Osteoblast (primary cell): Measurements from ENCODE around the gene MAP1A. TPM values are rescaled to one million over a fixed set of nuclear protein-coding genes. Genes with fewer than 3 reads are reported as not detected.
A peak's percentile ranks its signal among the peaks of the same experiment; 100 is the strongest.

Experiments
- DNase-seq: peaks from one replicate; pipeline ENCODE4 v3.0.0; 2011; ENCODE audit warnings: low spot score, mixed read lengths; ENCODE audit not compliant: insufficient read length; ENCODE audit errors: missing footprints
- H2AFZ ChIP-seq: 2 replicates; pipeline ENCODE4 v1.6.0; 2011; ENCODE audit warnings: mild to moderate bottlenecking, low read length
- H3K27ac ChIP-seq: 2 replicates; pipeline ENCODE4 v1.5.1; 2011; ENCODE audit warnings: mild to moderate bottlenecking, low read depth, low read length, moderate library complexity
- H3K27me3 ChIP-seq: 2 replicates; pipeline ENCODE4 v1.6.0; 2012; ENCODE audit warnings: mild to moderate bottlenecking, control low read depth, inconsistent platforms, low read length, moderate library complexity; ENCODE audit not compliant: insufficient read depth
- H3K36me3 ChIP-seq: 2 replicates; pipeline ENCODE4 v1.5.1; 2011; ENCODE audit warnings: mild to moderate bottlenecking, low read length, control low read depth, moderate library complexity; ENCODE audit not compliant: insufficient read depth
- H3K4me1 ChIP-seq: 2 replicates; pipeline ENCODE4 v1.5.1; 2011; ENCODE audit warnings: mild to moderate bottlenecking, low read length, control low read depth, moderate library complexity; ENCODE audit not compliant: insufficient read depth
- H3K4me2 ChIP-seq: 2 replicates; pipeline ENCODE4 v1.6.0; 2011; ENCODE audit warnings: mild to moderate bottlenecking, low read length; ENCODE audit not compliant: insufficient read depth
- H3K4me3 ChIP-seq: fragments of 200-600 bp; sonication (generic); 3 replicates; pipeline ENCODE4 v1.5.1; 2012; ENCODE audit warnings: mild to moderate bottlenecking, low read length, inconsistent platforms; ENCODE audit not compliant: insufficient read depth
- H3K79me2 ChIP-seq: 2 replicates; pipeline ENCODE4 v1.6.0; 2012; ENCODE audit warnings: mild to moderate bottlenecking, low read length, control low read depth, inconsistent platforms; ENCODE audit not compliant: insufficient read depth
- H3K9me3 ChIP-seq: 2 replicates; pipeline ENCODE4 v1.5.1; 2011; ENCODE audit warnings: low read depth, low read length, control low read depth
- H4K20me1 ChIP-seq: 2 replicates; pipeline ENCODE4 v1.6.0; 2012; ENCODE audit warnings: mild to moderate bottlenecking, low read length, control low read depth; ENCODE audit not compliant: insufficient read depth
- CTCF ChIP-seq: IDR thresholded peaks from 2 replicates; pipeline ENCODE4 v1.5.1; 2011; ENCODE audit warnings: mild to moderate bottlenecking, low read depth, low read length, moderate library complexity; ENCODE audit errors: extremely low read depth
- total RNA-seq: library from RNA; depleted of rRNA; stranded (reverse); fragments of >200 nt; gene quantifications from 2 replicates; pipeline ENCODE4 v1.2.3, GENCODE V29; 2012

MAP1A gene
- 117 and 121 TPM in 2 replicates for total RNA-seq

- peaks cover 27% of the 10 kb centered on the region for H3K36me3 ChIP-seq
- peak within 1 kb of the TSS; percentile 77 for H3K27ac ChIP-seq
- H3K9me3 ChIP-seq: no peaks in the 10 kb centered on the region
- peak within 1 kb of the TSS; percentile 98 for H3K4me3 ChIP-seq
- DNase-seq: peak; percentile 92
- no peaks in the 10 kb centered on the region for H3K27me3 ChIP-seq
- TF ChIP-seq CTCF: no peak
- peak within 1 kb of the TSS; percentile 97 for H3K4me2 ChIP-seq
- peaks cover 43% of the 10 kb centered on the region for H3K4me1 ChIP-seq
- H3K79me2 ChIP-seq: peaks cover 55% of the 10 kb centered on the region
- H4K20me1 ChIP-seq: peaks cover 42% of the 10 kb centered on the region
- peak within 1 kb of the TSS; percentile 79 for H2AFZ ChIP-seq
These were observed at the start of gene MAP1A for GRCh38 chr15:43517354-43518196. Gene MAP1A, plus strand, starts transcription at chr15:43517608. Its CDS starts 3,866 bp downstream, at chr15:43521474.

DNA sequence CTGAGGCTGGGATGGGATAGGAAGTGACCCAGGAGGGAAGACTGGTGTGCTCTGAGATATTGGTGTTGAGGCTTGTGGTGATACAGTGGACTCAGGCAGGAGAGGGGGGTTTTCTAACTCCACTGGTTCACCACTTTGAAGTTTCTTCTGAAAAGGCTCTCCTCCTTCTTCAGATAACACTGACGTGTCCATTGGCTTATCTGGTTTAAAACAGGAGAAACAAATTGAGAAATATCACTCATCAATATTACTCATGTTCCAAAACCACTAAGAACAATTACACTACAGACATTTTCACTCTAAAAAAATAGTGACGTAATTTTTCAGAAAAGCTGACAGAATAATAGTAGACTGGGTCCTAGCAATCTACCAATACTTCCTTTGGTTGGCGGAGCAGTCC, 47.5 kb upstream of the MAP1A start:
- peak overlapping the region; percentile 76 for H3K27ac ChIP-seq
- TF ChIP-seq CTCF: no peak
- H2AFZ ChIP-seq: no peak overlapping the region
- peaks cover 34% of the 10 kb centered on the region for H3K4me1 ChIP-seq
- H3K27me3 ChIP-seq: no peaks in the 10 kb centered on the region
- no peak overlapping the region for H3K4me2 ChIP-seq
- H3K79me2 ChIP-seq: peaks cover 2% of the 10 kb centered on the region
- peak; percentile 81 for DNase-seq
- H3K36me3 ChIP-seq: peaks cover 56% of the 10 kb centered on the region
- H3K4me3 ChIP-seq: no peak overlapping the region
- H4K20me1 ChIP-seq: no peaks in the 10 kb centered on the region
- no peaks in the 10 kb centered on the region for H3K9me3 ChIP-seq

GRCh38 chr15:43471975-43472374, 45.4 kb upstream of the MAP1A start:
- Histone ChIP-seq H3K79me2 (no peaks in the 10 kb centered on the region), H2AFZ (no peak overlapping the region), H3K4me3 (no peak overlapping the region), H3K27ac (no peak overlapping the region), H3K27me3 (no peaks in the 10 kb centered on the region), H3K36me3 (peaks cover 59% of the 10 kb centered on the region), H3K9me3 (no peaks in the 10 kb centered on the region), H3K4me2 (no peak overlapping the region), H3K4me1 (peaks cover 20% of the 10 kb centered on the region), H4K20me1 (peaks cover 3% of the 10 kb centered on the region)
- TF ChIP-seq CTCF: no peak
- DNase-seq: no peak

GRCh38 chr15:43473885-43474284, 43.5 kb upstream of the MAP1A start:
- no peaks in the 10 kb centered on the region for H3K9me3 ChIP-seq
- H2AFZ ChIP-seq: no peak overlapping the region
- H4K20me1 ChIP-seq: peaks cover 3% of the 10 kb centered on the region
- DNase-seq: no peak
- no peak overlapping the region for H3K4me2 ChIP-seq
- no peak for TF ChIP-seq CTCF
- H3K27ac ChIP-seq: no peak overlapping the region
- no peak overlapping the region for H3K4me3 ChIP-seq
- H3K36me3 ChIP-seq: peaks cover 59% of the 10 kb centered on the region
- H3K4me1 ChIP-seq: peaks cover 17% of the 10 kb centered on the region
- no peaks in the 10 kb centered on the region for H3K79me2 ChIP-seq
- no peaks in the 10 kb centered on the region for H3K27me3 ChIP-seq
